ENCODE data around the gene RNF111. TPM values are rescaled to one million over a fixed set of nuclear protein-coding genes. Genes with fewer than 3 reads are reported as not detected.

RNF111 gene
- total RNA-seq, 1 experiment from 2014 or later: 55.2 TPM

GRCh38 chr15:59028387-59028955 lies 41.0 kb downstream of the RNF111 start:
- Mint-ChIP-seq H3K9me3 (ENCODE audit: low read depth, unreplicated experiment) (no peaks in the 10 kb centered on the region), H3K27me3 (ENCODE audit: unreplicated experiment) (no peaks in the 10 kb centered on the region), H3K4me1 (ENCODE audit: low read depth, unreplicated experiment) (no peaks in the 10 kb centered on the region), H3K27ac (ENCODE audit: unreplicated experiment) (no peak overlapping the region), H3K4me3 (ENCODE audit: low read depth, unreplicated experiment) (no peak overlapping the region), H3K36me3 (ENCODE audit: insufficient read depth, unreplicated experiment) (peaks cover 5% of the 10 kb centered on the region)
- TF ChIP-seq CTCF (IDR thresholded peaks at IDR 0.05; ENCODE audit: unreplicated experiment): no peak
- CTCF ChIA-PET: no interaction called here
- no peak for DNase-seq
- intact Hi-C loops (cut with micrococcal nuclease; ENCODE audit: unreplicated experiment): no loop called here
- BruUV-seq (replicated peaks): no TSS peak

GRCh38 chr15:59029554-59029953 lies 42.1 kb downstream of the RNF111 start:
- no peaks in the 10 kb centered on the region for H3K9me3 Mint-ChIP-seq (ENCODE audit: low read depth, unreplicated experiment)
- TF ChIP-seq CTCF (IDR thresholded peaks at IDR 0.05; ENCODE audit: unreplicated experiment): no peak
- H3K4me3 Mint-ChIP-seq (ENCODE audit: low read depth, unreplicated experiment): no peak overlapping the region
- no peak overlapping the region for H3K27ac Mint-ChIP-seq (ENCODE audit: unreplicated experiment)
- no peaks in the 10 kb centered on the region for H3K4me1 Mint-ChIP-seq (ENCODE audit: low read depth, unreplicated experiment)
- H3K36me3 Mint-ChIP-seq (ENCODE audit: insufficient read depth, unreplicated experiment): peaks cover 5% of the 10 kb centered on the region
- DNase-seq: no peak
- H3K27me3 Mint-ChIP-seq (ENCODE audit: unreplicated experiment): no peaks in the 10 kb centered on the region
- BruUV-seq (replicated peaks): no TSS peak
- CTCF ChIA-PET: interaction anchor here (0.5 to 0.6 kb wide), 4 partner anchors 10 to 1279 kb away, joined by 3 to 5 read pairs (median 3); no protein-coding TSS in a partner anchor
- intact Hi-C loops (cut with micrococcal nuclease; ENCODE audit: unreplicated experiment): no loop called here

GRCh38 chr15:59035201-59035600 lies 47.7 kb downstream of the RNF111 start:
- peaks cover 15% of the 10 kb centered on the region for H3K36me3 Mint-ChIP-seq (ENCODE audit: insufficient read depth, unreplicated experiment)
- DNase-seq: no peak
- no TSS peak for BruUV-seq (replicated peaks)
- no peak for TF ChIP-seq CTCF (IDR thresholded peaks at IDR 0.05; ENCODE audit: unreplicated experiment)
- no peaks in the 10 kb centered on the region for H3K27me3 Mint-ChIP-seq (ENCODE audit: unreplicated experiment)
- no peaks in the 10 kb centered on the region for H3K4me1 Mint-ChIP-seq (ENCODE audit: low read depth, unreplicated experiment)
- CTCF ChIA-PET: no interaction called here
- H3K4me3 Mint-ChIP-seq (ENCODE audit: low read depth, unreplicated experiment): no peak overlapping the region
- intact Hi-C loops (cut with micrococcal nuclease; ENCODE audit: unreplicated experiment): no loop called here
- H3K27ac Mint-ChIP-seq (ENCODE audit: unreplicated experiment): no peak overlapping the region
- peaks cover 3% of the 10 kb centered on the region for H3K9me3 Mint-ChIP-seq (ENCODE audit: low read depth, unreplicated experiment)

GRCh38 chr15:59039225-59039624 lies 51.8 kb downstream of the RNF111 start:
- CTCF ChIA-PET: interaction anchor here (0.7 kb wide), 1 partner anchor 10 kb away, joined by 3 read pairs; no protein-coding TSS in a partner anchor
- H3K4me3 Mint-ChIP-seq (ENCODE audit: low read depth, unreplicated experiment): no peak overlapping the region
- no TSS peak for BruUV-seq (replicated peaks)
- H3K4me1 Mint-ChIP-seq (ENCODE audit: low read depth, unreplicated experiment): no peaks in the 10 kb centered on the region
- peaks cover 21% of the 10 kb centered on the region for H3K36me3 Mint-ChIP-seq (ENCODE audit: insufficient read depth, unreplicated experiment)
- intact Hi-C loops (cut with micrococcal nuclease; ENCODE audit: unreplicated experiment): no loop called here
- no peak for TF ChIP-seq CTCF (IDR thresholded peaks at IDR 0.05; ENCODE audit: unreplicated experiment)
- no peak overlapping the region for H3K27ac Mint-ChIP-seq (ENCODE audit: unreplicated experiment)
- H3K27me3 Mint-ChIP-seq (ENCODE audit: unreplicated experiment): no peaks in the 10 kb centered on the region
- H3K9me3 Mint-ChIP-seq (ENCODE audit: low read depth, unreplicated experiment): peaks cover 3% of the 10 kb centered on the region
- no peak for DNase-seq

Data from Calu3 (cell line).